IPS DF 4.7 (cell line): ENCODE data around the gene TH.

Source experiments
- DNase-seq: peaks from one replicate; pipeline ENCODE4 v3.0.0-alpha.2; 2013; ENCODE audit warnings: low spot score; ENCODE audit errors: extremely low read depth

Gene TH

DNA sequence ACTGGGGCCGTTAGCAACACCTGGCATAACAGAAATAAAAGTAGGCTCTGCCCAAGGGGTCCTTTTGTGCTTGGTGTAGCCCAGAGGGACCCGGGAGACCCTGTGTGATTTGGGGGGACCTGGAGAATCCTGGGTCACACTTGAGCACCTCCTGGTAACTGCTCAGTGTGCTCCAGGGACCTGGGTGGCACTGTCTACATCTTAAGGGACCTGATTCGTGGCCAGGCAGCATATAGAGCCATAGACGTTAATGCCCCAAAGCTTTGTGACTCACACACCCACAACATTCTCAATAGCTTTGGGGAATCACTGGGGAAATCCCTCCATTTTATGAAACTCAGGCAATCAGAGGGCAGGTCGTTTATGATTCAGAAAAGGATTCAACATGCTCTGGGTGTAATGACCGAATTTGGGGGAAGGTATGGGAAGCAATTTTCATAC, 28.8 kb downstream of the TH start:
- no peak for DNase-seq

DNA sequence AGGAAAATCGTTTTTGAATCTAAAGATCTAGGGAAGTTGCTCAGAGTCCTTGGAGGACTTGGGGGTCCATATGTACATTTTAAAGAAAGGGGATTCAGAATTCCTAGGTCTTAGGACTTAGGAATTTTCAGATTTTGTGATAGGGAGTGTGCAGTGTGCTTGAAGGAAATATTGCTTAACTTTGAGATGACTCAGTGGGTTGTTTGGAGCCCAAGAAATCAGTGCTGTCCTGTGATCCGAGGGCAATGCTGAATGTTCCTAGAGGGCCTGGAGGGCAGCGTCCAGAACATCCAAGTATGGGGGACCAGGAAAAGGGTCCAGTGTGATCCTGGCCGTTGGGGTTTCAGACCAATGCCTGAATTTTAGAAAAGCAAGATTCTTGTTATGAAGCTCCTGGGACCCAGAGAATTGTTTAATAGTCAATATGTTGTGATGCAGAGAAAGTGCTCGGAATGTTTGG, 29.3 kb downstream of the TH start:
- no peak for DNase-seq

DNA sequence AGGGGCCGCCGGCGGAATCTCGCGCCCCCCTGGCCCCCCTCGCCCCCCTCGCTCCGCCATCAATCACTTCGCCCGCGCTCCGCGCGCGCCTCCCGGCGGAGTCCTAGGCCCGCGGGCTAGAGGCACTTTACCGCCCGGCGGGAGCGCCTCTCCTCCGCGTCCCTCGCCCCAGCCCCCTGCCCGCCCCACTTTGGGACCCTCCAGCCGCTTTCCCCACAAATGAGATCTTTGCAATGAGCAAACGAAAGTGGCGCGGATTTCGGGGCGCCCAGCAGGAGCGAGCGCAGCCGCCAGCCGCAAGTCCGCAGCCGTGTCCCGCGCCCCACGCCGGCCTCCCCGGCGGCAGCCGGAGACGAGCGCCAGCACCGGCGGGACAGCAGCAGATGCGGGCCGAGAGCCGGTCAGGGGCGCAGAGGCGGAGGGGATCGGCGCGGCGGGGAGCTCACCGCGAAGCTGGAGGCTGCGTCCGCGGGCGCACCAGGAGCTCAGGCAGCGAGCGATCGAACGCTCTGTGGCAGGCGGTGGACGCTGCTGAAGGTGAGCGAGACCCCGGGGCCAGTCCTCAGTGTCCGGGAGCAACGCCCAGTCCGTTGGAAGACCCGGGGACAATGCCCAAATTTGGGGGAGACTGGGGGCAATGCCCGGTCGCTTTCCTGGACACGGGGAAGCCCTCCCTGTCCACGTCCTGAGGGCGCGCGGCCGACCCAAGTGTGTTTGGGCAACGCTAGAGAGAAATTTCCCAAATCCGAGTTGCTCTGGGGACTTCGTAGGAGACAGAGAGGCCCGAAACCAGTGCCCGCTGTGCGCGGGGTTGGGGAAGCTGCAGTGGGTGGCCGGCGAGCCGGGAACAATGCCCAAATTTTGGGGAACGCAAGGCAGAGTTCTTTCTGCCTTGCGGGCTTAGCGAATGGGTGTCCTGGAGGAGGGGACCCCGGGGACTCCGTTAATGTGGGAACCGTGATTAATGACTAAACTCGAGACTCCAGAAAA, 30.9 kb downstream of the TH start:
- no peak for DNase-seq

DNA sequence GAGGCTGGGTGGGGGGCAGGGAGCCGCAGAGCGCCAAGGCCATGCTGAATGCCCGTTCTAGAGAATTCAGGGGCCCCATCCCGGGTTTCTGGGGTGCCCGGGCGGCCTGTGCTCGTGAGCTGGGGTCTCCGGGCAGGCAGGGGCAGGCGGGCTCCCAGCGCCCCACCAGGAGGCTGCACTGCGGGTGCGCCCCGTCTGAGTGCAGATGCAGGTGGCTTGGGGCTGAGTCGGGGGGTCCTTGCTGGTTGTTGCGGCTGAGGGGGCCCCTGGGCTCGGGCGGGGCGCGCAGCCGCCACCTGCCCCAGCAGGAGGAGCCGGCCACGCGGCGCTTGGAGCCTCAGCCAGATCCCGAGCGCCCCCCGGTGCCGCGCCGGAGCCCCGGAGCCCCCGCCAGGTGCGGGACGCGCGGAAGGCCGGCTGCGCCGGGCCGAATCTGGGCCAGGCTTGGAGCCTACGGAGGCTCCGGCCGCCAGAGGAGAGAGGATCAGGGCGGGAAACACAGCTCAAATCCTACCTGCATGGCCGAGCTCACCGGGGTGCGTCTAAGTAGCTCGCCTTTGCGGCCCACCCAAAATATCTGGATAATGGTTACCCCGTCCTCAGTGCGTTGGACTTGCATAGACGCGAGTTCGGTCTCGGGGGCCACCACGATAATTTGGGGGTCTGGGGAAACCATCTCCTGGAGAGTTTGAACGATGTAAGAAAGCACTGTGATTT, 31.8 kb downstream of the TH start:
- no peak for DNase-seq

DNA sequence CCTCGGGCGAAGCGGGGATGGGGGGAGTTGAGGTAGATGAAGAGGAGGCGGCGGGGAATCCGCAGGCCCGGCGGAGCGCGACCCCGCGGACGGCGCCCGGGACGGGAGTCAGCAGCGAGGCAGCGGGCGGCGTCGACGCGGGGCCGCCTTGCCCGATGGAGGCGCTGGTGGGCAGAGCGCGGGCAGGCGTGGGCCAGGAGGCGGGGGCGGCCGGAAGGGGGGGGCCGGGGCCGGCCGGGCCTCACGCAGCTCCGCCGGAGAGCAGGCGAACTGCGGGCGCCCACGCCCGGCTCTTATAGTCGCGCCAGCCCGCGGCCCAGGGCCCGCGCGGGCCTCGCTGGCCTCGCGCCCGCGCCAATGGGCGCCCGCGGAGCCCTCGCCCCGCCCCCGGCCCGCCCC, 32.5 kb downstream of the TH start, which contains the start of gene IGF2:
TSS of gene IGF2 (minus strand) at position 267 of the 399 bp plus-strand sequence. CDS start 3,866 bp downstream, outside the sequence.
- DNase-seq, result no peak

DNA sequence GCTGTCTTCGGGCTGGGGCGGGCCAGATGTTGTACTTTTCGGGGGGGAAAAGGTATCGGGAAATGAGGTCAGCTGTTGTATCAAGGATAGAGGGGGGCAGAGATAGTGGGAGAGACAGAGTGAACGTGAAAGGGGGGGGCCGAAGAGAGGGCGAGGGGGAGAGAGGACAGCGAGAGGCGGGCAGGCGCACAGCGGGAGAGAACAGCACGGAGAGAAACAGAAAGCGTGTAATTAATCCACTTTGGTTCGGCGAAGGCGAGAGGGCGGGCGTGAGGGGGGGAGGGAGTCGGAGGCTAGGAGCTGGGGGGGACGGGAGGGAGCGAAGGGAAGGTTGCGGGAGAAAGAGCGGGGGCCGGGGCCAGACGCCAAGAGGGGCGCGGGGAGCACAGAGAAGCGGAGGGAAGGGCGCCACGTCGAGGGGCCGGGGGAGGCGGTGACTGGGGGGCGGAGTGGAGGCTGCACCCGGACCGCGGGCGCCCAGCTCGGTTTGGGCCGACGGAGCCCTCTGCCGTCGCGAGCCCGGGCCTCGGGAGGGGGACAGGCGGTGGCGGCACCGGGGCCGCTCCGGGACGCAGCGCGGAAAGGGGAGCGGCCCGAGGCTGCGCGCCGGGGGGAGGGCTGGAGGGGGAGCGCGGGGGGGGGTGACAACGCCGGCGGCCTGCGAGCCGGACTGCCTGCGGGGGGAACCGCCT, 33.0 kb downstream of the TH start:
- no peak for DNase-seq

DNA sequence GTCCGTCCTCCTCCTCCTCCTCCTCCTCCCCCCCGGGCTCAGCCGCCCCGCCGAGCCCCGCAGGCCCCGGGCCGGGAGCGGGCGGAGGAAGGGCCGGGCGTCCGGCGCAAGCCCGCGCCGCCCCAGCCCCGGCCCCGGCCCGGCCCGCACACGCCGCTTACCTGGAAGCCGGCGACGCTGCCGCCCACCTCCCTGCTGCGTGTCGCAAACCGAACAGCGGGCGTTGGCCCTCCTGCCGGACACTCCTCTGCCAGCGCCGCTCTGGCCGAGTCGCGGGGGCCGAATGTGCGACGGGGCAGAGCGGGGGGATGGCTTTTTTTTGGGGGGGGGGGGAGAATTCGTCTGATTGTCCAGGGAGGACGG, 33.6 kb downstream of the TH start:
- DNase-seq, result no peak

DNA sequence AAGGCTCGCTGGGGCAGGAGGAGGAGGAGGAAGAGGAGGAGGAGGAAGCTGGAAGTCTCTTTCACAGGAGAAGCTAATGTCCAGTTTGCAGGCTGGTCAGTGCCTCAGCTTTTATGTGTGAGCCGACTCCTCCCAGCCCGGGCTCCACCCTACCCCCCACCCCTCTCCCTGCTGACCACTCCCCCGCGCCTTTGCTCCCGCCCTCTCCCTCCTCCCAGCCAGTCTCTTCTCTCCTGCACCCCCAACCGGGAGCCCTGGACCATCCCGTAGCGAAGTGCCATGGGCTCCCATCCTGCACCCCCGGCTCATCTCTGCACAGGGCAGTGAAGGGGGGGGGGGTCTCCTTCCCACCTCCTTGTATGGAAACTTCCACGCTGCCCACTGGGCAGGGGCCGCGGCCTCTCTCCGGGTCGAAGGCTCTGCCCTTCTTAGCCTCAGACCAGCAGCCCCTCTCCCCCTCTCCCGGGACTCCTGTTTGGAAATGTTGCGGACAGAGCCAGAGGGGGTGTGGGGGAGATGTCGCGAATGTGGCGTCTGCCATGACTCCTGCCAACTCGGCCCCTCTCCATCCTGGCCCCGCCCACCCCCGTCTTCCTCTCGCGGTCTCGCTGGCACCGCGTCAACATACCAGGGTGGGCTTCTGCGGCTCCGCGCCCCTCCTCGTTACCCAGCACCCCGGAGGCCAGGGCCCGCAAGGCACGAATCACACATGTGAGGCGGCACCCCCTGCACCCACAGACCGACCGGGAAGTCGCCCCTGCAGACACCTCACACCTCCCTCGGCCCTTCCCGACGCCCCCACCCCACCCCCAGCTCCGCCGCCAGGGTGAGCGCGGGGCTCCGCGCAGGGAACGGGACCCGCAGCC, 34.2 kb downstream of the TH start:
- no peak for DNase-seq

DNA sequence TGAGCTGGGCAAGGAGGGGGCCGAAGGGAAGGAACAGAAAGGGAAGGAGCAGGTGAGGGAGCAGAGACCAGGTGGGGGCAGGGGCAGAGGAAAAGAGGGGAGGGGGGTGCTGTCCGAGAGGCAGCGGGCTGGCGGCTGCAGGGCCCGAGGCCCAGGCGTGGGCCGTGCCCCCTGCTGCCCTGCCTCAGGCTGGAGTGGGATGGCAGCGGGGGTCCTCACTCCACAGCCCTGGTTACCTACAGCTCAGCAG, 34.7 kb downstream of the TH start:
- DNase-seq, result no peak

DNA sequence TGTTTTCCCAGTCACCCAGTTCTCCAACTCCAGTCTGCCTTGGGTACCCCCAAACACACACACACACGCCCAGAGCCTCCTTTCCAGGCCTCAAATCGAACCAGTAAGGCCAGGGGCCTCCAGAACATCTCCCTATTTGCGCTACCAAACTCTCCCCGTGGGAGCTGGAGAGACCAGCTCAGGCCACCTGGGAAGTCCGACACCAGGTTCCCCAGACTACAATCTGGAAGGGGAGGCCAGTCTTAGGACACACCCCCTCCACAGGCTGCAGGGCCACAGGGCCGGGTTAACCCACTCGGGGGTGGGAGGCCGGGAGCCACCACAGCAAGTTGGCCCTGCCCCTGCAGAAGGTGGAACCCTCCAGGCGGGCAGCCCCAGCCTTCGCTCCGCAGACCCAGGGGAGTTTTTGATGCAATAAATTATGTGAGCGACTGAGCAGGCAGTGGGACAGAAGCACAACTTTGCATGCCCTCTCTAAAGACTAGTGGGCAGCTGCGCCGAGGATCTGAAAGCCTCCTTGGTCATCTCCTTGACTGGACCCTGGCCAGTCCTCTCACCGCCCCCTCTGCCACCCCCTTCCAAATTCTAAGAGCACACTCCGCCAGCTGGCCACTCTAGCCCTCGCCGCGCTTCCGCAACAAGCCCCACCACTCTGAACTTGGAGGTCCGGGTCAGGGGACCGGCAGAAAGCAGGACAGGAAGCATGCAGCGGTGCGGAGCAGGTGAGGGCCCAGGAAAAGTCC, 35.2 kb downstream of the TH start:
- DNase-seq, result no peak

DNA sequence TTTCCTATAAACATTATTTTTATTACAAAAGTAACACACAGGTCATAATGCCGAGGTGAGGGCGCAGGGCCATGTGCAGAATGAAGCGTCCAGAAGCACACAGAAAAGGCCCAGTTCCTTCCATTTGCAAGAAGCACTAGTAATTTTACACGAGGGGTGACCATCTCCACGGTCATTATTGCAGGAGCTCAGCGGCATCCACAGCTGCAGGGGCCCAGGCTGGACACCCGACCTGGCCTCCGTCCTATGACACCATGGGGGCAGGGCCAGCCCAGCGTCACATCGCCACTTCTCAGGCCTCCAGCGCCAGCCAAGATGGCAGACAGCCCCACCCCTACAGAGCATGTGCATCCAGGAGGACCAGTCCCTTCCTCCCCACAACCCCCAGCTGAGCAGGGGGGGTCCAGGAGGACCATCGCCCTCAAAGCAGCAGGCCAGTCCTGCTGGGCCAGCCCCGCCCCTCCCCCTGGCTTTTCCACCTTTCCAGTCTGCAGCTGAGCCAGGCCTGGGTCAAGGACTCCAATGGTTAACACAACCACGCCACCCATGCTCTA, 35.9 kb downstream of the TH start:
- DNase-seq, result no peak

DNA sequence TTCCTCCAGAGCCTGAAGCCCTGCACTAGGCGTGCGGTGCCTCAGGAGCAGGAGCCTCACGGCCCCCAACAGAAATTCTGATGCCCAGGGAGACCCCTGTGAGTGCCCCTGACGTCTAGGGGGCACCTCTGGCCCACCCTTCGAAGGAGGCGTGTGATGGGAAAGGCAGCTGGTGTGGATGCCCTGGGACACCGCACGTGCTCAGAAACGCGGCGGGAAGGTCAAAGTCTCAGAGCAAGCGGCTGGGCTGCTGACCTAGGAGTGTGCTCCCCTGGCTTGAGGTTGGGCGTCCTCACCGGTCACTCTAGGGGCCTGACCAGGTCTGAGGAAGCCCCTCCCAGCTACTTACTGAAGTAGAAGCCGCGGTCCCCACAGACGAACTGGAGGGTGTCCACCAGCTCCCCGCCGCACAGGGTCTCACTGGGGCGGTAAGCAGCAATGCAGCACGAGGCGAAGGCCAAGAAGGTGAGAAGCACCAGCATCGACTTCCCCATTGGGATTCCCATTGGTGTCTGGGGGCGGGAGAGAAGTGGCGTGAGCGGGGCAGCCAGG, 36.5 kb downstream of the TH start:
- DNase-seq, result no peak

DNA sequence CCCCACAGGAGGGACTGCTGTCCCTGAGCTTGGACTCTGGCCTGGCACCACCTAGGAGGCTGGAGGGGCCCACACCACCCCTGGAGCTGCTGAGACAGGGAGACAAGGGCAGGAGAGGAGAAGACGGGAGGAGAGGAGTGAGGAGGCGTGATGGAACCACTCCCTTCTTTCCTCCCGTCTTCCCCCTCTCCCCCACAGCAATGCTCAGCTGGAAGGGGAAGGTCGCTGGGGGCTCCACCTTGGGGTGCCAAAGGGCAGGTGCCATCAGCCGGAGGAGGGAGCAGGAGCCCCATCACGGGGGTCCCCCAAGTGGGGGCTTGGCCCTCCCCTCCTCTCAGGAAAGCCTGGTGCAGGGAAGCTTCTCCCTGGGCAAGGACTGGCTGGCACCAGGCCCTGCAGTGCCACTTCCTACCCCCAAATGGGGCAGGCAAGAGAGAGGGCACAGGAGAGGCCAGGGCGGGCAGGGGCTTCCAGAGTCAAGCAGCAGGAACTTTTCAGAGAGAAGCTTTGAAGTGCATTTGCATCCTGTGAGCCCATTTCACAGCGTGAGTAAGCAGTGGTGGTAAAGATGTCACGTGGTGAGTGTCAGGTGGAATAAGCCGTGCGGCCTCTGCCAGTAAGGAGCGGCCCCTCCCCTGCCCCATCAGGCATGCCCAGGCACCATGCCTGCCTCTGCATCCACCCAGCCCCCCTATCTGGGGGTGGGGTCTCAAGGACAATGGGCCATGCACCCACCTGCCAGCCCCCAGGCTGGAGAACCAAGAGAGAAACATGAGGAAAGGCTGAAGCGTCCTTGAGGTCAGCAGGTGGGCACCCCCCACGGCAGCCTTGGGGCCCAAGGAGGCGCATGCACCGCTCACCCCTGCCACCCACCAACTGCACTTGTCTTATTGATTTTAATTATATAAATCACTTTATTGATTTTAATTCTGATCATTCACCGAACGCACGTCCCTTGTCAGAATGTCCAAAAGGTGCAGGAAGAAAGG, 37.3 kb downstream of the TH start:
- DNase-seq, result no peak

DNA sequence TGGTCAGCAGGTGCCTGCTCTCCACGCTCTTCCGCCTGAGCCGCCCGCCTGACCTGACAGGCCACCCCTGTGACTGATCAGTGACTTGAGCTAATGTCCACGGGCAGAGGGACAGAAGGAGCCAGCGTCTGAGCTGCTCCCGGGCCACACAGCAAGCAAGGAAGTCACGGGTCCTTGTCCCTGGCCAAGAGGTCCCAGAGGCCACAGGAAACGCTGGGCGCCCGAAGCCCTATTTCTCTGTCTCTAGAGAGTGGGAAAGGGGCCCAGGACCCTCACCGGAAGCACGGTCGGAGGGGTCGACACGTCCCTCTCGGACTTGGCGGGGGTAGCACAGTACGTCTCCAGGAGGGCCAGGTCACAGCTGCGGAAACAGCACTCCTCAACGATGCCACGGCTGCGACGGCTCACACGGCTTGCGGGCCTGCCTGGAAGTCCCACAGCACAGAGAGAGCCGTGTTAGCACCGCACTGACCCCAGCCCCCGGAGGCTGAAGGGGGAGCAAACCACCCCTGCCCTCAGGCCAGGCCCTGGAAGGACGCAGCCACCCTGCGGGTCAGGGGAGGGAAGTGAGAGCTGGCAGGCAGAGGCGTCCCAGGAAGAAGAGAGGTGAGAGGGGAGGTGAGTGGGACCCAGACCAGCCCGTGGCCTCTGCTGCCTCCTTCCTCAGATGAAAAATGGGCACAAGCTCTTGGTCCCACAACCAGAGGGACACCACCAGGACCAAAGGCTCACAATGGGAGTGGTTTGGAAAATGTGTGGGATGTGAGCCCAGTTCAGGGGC, 38.2 kb downstream of the TH start:
- no peak for DNase-seq

DNA sequence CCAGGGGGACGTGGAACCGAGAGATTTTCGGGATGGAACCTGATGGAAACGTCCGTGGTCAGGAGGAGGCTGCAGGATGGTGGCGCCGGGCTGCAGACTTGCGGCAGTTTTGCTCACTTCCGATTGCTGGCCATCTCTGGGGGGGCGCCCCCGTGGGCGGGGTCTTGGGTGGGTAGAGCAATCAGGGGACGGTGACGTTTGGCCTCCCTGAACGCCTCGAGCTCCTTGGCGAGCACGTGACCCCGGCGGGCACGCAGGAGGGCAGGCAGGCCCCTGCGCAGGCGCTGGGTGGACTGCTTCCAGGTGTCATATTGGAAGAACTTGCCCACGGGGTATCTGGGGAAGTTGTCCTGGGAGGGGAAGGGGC, 38.8 kb downstream of the TH start:
- no peak for DNase-seq

DNA sequence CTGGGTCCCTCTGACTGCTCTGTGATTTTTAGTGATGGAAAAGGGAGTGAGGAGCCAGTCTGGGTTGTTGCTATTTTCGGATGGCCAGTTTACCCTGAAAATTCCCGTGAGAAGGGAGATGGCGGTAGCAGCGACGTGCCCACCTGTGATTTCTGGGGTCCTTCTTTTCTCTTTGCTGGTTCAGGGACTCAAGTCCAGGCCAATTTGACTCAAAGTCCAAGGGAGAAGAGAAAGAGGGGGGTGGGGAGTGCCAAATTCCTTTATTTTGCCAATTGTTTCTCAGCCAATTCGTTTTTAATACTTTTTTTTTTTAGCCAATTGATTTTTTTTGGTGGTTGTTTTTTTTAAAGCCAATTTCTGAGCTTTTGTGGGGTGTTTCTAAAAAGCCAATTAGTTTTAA, 39.4 kb downstream of the TH start:
- no peak for DNase-seq

DNA sequence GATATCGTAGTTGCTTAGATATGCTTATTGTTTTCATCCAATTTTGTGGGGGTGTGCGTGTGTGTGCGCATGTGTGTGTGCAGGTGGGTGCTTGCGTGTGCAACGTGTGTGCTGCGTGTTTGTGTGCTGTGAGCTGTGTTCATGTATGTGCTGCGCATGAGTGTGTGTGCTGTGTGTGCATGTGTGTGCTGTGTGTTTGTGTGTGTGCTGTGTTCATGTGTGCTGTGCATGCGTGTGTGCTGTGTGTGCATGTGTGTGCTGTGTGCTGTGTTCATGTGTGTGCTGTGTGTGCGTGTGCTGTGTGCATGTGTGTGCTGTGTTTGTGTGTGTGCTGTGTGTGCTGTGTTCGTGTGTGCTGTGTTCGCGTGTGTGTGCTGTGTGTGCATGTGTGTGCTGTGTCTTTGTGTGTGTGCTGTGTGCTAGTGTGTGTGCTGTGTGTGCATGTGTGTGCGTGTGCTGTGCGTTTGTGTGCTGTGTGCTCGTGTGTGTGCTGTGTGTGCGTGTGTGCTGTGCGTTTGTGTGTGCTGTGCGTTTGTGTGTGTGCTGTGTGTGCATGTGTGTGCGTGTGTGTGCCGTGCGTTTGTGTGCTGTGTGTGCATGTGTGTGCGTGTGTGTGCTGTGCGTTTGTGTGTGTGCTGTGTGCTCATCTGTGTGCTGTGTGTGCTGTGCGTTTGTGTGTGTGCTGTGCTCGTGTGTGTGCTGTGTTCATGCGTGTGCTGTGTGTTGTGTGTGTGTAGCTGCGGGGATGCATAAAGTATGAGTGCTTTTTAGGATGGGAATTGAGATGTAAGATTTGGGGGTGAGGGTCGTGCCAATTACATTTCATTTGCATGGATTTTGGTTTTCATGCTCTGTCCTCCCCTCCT, 40.0 kb downstream of the TH start:
- DNase-seq, result no peak
